ENCODE data around the gene EXOC3L2. TPM values are rescaled to one million over a fixed set of nuclear protein-coding genes. Genes with fewer than 3 reads are reported as not detected.
"Not testable (repeated sequence)": the region's sequence is repeated elsewhere in the genome, so short reads cannot be mapped to it uniquely, and the experiment has no call there.

Gene EXOC3L2
- total RNA-seq, 1 donor from 2014 or later: 6.1 TPM

- peaks cover 0 to 68% of the 10 kb centered on the region in 2 donors for H3K36me3 ChIP-seq
- no peaks in the 10 kb centered on the region for H3K27me3 ChIP-seq
- no peak for DNase-seq (ENCODE audit: extremely low spot score in 2 of 2)
- no peaks in the 10 kb centered on the region for H3K9me3 ChIP-seq
- TF ChIP-seq POLR2A (IDR thresholded peaks at IDR 0.05): no peak
- no peak for TF ChIP-seq POLR2AphosphoS5 (IDR thresholded peaks at IDR 0.05; ENCODE audit: insufficient read depth in 1 of 2, low read depth in 1 of 2)
- no peak for TF ChIP-seq CTCF (IDR thresholded peaks at IDR 0.05)
- no peaks in the 10 kb centered on the region for H3K4me1 ChIP-seq
- H3K27ac ChIP-seq: no peak overlapping the region
- intact Hi-C loops (cut with DNase I): no loop called here
- H3K4me3 ChIP-seq: no peak overlapping the region
These were observed 30.3 kb upstream of the EXOC3L2 start for GRCh38 chr19:45275370-45275971.

DNA sequence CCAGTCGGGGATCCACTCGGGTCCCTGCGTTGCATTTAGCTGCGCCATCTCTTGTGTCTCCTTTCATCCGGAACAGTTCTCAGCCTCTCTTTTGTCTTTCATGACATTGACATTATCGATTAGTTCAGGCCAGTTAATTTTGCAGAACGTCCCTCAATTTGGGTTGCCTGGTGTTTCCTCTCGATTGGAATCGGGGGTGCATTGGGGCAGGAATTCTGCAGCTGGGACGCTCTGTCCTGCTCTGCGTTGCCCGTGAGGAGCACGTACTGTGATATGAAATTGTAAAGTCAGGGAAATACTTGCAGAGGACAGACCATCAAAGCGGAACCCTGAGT, 28.3 kb upstream of the EXOC3L2 start:
- Histone ChIP-seq H3K4me1 (no peaks in the 10 kb centered on the region), H3K27me3 (no peaks in the 10 kb centered on the region), H3K27ac (no peak overlapping the region), H3K36me3 (peaks cover 0 to 62% of the 10 kb centered on the region in 2 donors), H3K4me3 (no peak overlapping the region), H3K9me3 (no peaks in the 10 kb centered on the region)
- TF ChIP-seq POLR2A (IDR thresholded peaks at IDR 0.05) (no peak), CTCF (IDR thresholded peaks at IDR 0.05) (no peak), POLR2AphosphoS5 (IDR thresholded peaks at IDR 0.05; ENCODE audit: insufficient read depth in 1 of 2, low read depth in 1 of 2) (no peak)
- no peak for DNase-seq (ENCODE audit: extremely low spot score in 2 of 2)
- intact Hi-C loops (cut with DNase I): no loop called here

DNA sequence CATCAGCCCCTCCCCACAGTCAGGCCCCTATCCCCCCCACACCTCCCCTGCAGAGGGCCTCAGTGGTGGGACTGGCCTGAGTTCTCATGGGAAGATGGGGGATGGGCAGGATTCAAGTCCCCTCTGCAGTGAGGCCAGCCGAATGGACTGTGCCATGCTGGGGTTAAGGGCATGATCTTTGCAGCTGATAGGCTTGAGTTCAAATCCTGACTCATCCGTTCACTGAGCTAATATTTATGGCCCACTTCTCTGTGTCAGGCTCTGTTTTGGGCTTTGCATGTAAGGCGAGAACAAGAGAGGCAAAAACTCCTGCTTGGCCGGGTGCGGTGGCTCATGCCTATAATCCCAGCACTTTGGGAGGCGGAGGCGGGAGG, 26.5 kb upstream of the EXOC3L2 start:
- Histone ChIP-seq H3K27me3 (no peaks in the 10 kb centered on the region), H3K9me3 (no peaks in the 10 kb centered on the region), H3K4me3 (no peak overlapping the region), H3K4me1 (no peaks in the 10 kb centered on the region), H3K27ac (no peak overlapping the region), H3K36me3 (peaks cover 0 to 58% of the 10 kb centered on the region in 2 donors)
- DNase-seq (ENCODE audit: extremely low spot score in 2 of 2): no peak
- intact Hi-C loops (cut with DNase I): no loop called here
- no peak for TF ChIP-seq POLR2A (IDR thresholded peaks at IDR 0.05)
- no peak for TF ChIP-seq POLR2AphosphoS5 (IDR thresholded peaks at IDR 0.05; ENCODE audit: insufficient read depth in 1 of 2, low read depth in 1 of 2)
- TF ChIP-seq CTCF (IDR thresholded peaks at IDR 0.05): no peak

GRCh38 chr19:45271098-45271734, 26.0 kb upstream of the EXOC3L2 start:
- Histone ChIP-seq H3K9me3 (no peaks in the 10 kb centered on the region), H3K27me3 (no peaks in the 10 kb centered on the region), H3K27ac (no peak overlapping the region), H3K36me3 (peaks cover 0 to 63% of the 10 kb centered on the region in 2 donors), H3K4me3 (no peak overlapping the region), H3K4me1 (no peaks in the 10 kb centered on the region)
- DNase-seq (ENCODE audit: extremely low spot score in 2 of 2): no peak
- intact Hi-C loops (cut with DNase I): no loop called here
- TF ChIP-seq POLR2A (IDR thresholded peaks at IDR 0.05): no peak
- TF ChIP-seq CTCF (IDR thresholded peaks at IDR 0.05): no peak
- no peak for TF ChIP-seq POLR2AphosphoS5 (IDR thresholded peaks at IDR 0.05; ENCODE audit: insufficient read depth in 1 of 2, low read depth in 1 of 2)

- intact Hi-C loops (cut with DNase I): loop anchor here (2.0 kb wide), 1 partner anchor 41 kb away; no protein-coding TSS in a partner anchor
- H3K9me3 ChIP-seq; H3K27ac ChIP-seq; H3K27me3 ChIP-seq; DNase-seq (ENCODE audit: extremely low spot score in 2 of 2); H3K4me1 ChIP-seq; H3K4me3 ChIP-seq: not testable (repeated sequence)
- H3K36me3 ChIP-seq: peaks cover 0 to 59% of the 10 kb centered on the region in 2 donors
These were observed 24.7 kb upstream of the EXOC3L2 start for GRCh38 chr19:45269939-45270338.
